Brain microvascular endothelial cell (primary cell): ENCODE data around the gene TIGD3.

Source experiments
- DNase-seq: peaks from one replicate; pipeline ENCODE4 v3.0.0-alpha.2; 2020
- H3K27ac ChIP-seq: fragments of 250-450 bp; sonication (Bioruptor Pico); 2 replicates; pipeline ENCODE4 v1.5.1; 2020; ENCODE audit warnings: mild to moderate bottlenecking, moderate library complexity
- H3K27me3 ChIP-seq: fragments of 250-450 bp; sonication (Bioruptor Pico); replicated peaks from 2 replicates; pipeline ENCODE4 v1.5.1; 2020; ENCODE audit warnings: mild to moderate bottlenecking
- H3K36me3 ChIP-seq: fragments of 250-450 bp; sonication (Bioruptor Pico); replicated peaks from 2 replicates; pipeline ENCODE4 v1.5.1; 2020; ENCODE audit warnings: mild to moderate bottlenecking
- H3K4me3 ChIP-seq: 2 replicates; pipeline ENCODE4 v1.5.1; 2011; ENCODE audit warnings: low read depth, mild to moderate bottlenecking, control low read depth, low read length, moderate library complexity
- in situ Hi-C: cut with HindIII; loops from 2 replicates; pipeline ENCODE4 v1.10.0; 2017; ENCODE audit warnings: low sequenced_read_pairs, low pct_ligation_motif_present
- TF ChIP-seq, protein P1 (sequence below): IDR thresholded peaks from 2 replicates; pipeline ENCODE4 v1.5.1; 2011; ENCODE audit warnings: low read depth, mild to moderate bottlenecking, moderate library complexity, low read length, control low read depth, inconsistent platforms; ENCODE audit errors: missing control alignments

The TIGD3 gene

DNA sequence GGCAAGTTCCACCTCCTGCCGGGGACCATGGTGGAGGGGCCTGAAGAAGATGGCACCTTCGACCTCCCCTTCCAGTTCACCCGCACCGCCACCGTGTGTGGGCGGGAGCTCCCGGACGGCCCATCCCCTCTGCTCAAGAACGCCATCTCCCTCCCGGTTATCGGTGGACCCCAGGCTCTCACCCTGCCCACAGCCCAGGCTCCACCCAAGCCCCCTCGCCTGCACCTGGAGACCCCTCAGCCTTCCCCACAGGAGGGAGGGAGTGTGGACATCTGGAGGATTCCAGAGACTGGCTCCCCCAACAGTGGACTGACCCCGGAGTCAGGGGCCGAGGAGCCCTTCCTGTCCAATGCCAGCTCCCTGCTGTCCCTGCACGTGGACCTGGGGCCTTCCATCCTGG is 33.5 kb upstream of the TIGD3 start:
- no peak overlapping the region for H3K4me3 ChIP-seq
- no peak for DNase-seq
- peaks cover 37% of the 10 kb centered on the region for H3K36me3 ChIP-seq
- TF ChIP-seq, protein P1, sequence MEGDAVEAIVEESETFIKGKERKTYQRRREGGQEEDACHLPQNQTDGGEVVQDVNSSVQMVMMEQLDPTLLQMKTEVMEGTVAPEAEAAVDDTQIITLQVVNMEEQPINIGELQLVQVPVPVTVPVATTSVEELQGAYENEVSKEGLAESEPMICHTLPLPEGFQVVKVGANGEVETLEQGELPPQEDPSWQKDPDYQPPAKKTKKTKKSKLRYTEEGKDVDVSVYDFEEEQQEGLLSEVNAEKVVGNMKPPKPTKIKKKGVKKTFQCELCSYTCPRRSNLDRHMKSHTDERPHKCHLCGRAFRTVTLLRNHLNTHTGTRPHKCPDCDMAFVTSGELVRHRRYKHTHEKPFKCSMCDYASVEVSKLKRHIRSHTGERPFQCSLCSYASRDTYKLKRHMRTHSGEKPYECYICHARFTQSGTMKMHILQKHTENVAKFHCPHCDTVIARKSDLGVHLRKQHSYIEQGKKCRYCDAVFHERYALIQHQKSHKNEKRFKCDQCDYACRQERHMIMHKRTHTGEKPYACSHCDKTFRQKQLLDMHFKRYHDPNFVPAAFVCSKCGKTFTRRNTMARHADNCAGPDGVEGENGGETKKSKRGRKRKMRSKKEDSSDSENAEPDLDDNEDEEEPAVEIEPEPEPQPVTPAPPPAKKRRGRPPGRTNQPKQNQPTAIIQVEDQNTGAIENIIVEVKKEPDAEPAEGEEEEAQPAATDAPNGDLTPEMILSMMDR: no peak
- in situ Hi-C loops: no loop called here
- no peak overlapping the region for H3K27ac ChIP-seq
- H3K27me3 ChIP-seq: no peaks in the 10 kb centered on the region

DNA sequence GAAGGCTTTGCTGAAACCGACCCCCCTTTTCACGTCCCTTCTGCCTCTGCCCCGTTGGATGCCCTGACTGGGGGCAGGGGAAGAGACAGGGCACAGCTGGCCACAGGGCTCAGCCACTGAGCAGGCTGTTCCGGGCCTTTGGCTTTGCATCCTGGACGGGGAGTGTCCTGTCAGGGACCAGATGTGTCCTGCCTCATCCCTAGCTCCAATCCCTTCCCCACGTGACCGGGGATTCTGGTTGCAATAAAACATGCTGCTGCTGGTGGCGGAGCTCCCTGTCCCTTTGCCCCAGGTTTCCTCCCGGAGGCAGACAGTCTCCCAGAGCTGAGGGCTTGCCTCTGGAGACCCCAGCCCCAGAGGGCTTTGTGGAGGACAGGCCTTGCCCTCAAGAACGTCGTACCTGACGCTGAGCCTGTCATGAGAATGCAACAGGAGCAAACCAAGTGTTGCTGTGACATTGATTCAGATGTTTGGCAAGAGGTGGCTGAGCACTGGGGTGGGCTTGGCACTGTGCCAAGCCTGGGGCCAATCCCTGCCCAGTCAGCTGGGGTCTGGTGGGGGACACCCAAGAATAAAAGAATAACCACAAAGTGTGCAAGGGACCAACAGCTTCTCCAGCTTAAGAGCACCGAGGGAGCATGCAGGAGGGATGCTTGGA is 32.6 kb upstream of the TIGD3 start:
- H3K36me3 ChIP-seq: peaks cover 37% of the 10 kb centered on the region
- in situ Hi-C loops: no loop called here
- no peak for DNase-seq
- no peak overlapping the region for H3K4me3 ChIP-seq
- no peaks in the 10 kb centered on the region for H3K27me3 ChIP-seq
- H3K27ac ChIP-seq: no peak overlapping the region
- TF ChIP-seq, protein P1: no peak

GRCh38 chr11:65323813-65324212 is 30.7 kb upstream of the TIGD3 start:
- H3K27me3 ChIP-seq: no peaks in the 10 kb centered on the region
- H3K27ac ChIP-seq: no peak overlapping the region
- TF ChIP-seq, protein P1: no peak
- peaks cover 37% of the 10 kb centered on the region for H3K36me3 ChIP-seq
- no peak for DNase-seq
- in situ Hi-C loops: no loop called here
- H3K4me3 ChIP-seq: no peak overlapping the region

- Histone ChIP-seq H3K27me3 (no peaks in the 10 kb centered on the region), H3K36me3 (peaks cover 30% of the 10 kb centered on the region), H3K4me3 (no peak overlapping the region), H3K27ac (no peak overlapping the region)
- DNase-seq: no peak
- TF ChIP-seq, protein P1: no peak
- in situ Hi-C loops: no loop called here
These were observed 29.1 kb upstream of the TIGD3 start for GRCh38 chr11:65325435-65325834.

- Histone ChIP-seq H3K27ac (no peak overlapping the region), H3K4me3 (no peak overlapping the region), H3K27me3 (no peaks in the 10 kb centered on the region), H3K36me3 (peaks cover 14% of the 10 kb centered on the region)
- DNase-seq: no peak
- in situ Hi-C loops: no loop called here
- TF ChIP-seq, protein P1: no peak
These were observed 27.5 kb upstream of the TIGD3 start for GRCh38 chr11:65327021-65327420.

GRCh38 chr11:65329478-65329877 is 25.1 kb upstream of the TIGD3 start:
- no peak for DNase-seq
- Histone ChIP-seq H3K36me3 (no peaks in the 10 kb centered on the region), H3K27me3 (no peaks in the 10 kb centered on the region), H3K4me3 (no peak overlapping the region), H3K27ac (no peak overlapping the region)
- in situ Hi-C loops: no loop called here
- TF ChIP-seq, protein P1: no peak
